ENCODE measurements around the gene SPINT1.

Gene SPINT1

DNA sequence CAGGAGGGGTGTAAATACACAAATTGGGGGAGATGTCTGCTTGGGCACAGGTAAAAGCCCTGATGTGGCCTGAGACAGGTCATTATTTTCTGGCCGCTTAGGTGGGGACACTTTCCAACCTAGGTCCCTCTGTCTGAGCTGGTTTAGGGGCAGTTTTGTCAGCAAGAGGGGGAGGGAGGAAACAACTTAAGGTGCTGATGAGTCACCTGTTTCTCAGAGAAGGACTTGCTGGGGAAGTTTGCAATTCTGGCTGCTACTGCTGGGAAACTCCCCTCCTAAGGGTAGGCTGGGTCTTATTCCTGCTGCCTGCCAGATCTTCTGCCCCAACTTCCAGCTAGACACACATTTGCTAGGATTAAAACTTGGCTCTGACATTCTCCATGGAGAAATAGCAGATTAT, 34.9 kb downstream of the SPINT1 start:
- TF ChIP-seq TAF1 (IDR thresholded peaks at IDR 0.05; ENCODE audit: low read depth) (no peak), TEAD4 (IDR thresholded peaks at IDR 0.05) (no peak), REST (IDR thresholded peaks at IDR 0.05; ENCODE audit: low read depth) (no peak), ZBTB7A (IDR thresholded peaks at IDR 0.05; ENCODE audit: low read depth) (no peak), RAD21 (IDR thresholded peaks at IDR 0.05; ENCODE audit: low read depth) (no peak), FOXM1 (IDR thresholded peaks at IDR 0.05; ENCODE audit: borderline replicate concordance, low read depth) (no peak), CREB1 (IDR thresholded peaks at IDR 0.05; ENCODE audit: low read depth) (no peak), TCF12 (IDR thresholded peaks at IDR 0.05; ENCODE audit: low read depth) (no peak), CEBPB (IDR thresholded peaks at IDR 0.05) (no peak)
- TF ChIP-seq, protein P1, sequence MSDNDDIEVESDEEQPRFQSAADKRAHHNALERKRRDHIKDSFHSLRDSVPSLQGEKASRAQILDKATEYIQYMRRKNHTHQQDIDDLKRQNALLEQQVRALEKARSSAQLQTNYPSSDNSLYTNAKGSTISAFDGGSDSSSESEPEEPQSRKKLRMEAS (IDR thresholded peaks at IDR 0.05) = no peak
- TF ChIP-seq, protein P2, sequence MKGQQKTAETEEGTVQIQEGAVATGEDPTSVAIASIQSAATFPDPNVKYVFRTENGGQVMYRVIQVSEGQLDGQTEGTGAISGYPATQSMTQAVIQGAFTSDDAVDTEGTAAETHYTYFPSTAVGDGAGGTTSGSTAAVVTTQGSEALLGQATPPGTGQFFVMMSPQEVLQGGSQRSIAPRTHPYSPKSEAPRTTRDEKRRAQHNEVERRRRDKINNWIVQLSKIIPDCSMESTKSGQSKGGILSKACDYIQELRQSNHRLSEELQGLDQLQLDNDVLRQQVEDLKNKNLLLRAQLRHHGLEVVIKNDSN (IDR thresholded peaks at IDR 0.05) = no peak

DNA sequence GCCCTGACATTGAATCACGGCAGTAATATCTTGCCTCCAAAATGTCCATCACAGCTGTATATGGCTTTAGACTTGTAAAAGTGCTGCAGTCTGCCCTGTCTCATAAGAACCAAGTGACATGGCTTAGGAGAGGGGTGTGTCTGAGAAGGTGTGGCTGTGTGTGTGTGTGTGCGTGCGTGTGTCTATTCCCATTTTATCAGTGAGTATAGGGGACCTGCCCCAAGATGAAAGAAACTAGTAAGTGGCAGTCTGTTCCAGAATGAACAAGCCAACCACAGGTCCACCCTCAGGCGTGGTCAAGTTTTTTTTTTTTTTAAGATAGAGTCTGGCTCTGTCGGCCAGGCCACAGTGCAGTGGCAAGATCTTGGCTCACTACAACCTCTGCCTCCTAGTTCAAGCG, 35.8 kb downstream of the SPINT1 start:
- TF ChIP-seq EGR1 (IDR thresholded peaks at IDR 0.05) = no peak
- TF ChIP-seq TAF1 (IDR thresholded peaks at IDR 0.05; ENCODE audit: low read depth) = no peak
- TF ChIP-seq, protein P2 (IDR thresholded peaks at IDR 0.05) = no peak
- no peak for TF ChIP-seq ZBTB7A (IDR thresholded peaks at IDR 0.05; ENCODE audit: low read depth)
- no peak for TF ChIP-seq TEAD4 (IDR thresholded peaks at IDR 0.05)
- TF ChIP-seq FOXM1 (IDR thresholded peaks at IDR 0.05; ENCODE audit: borderline replicate concordance, low read depth) = no peak
- no peak for TF ChIP-seq NFIC (IDR thresholded peaks at IDR 0.05)
- TF ChIP-seq YY1 (IDR thresholded peaks at IDR 0.05; ENCODE audit: low read depth) = no peak
- TF ChIP-seq CREB1 (IDR thresholded peaks at IDR 0.05; ENCODE audit: low read depth) = no peak
- TF ChIP-seq RAD21 (IDR thresholded peaks at IDR 0.05; ENCODE audit: low read depth) = no peak
- TF ChIP-seq EP300 (IDR thresholded peaks at IDR 0.05; ENCODE audit: borderline replicate concordance) = no peak

GRCh38 chr15:40881351-40881750, 37.5 kb downstream of the SPINT1 start:
- TF ChIP-seq REST (IDR thresholded peaks at IDR 0.05; ENCODE audit: low read depth) (no peak), TAF1 (IDR thresholded peaks at IDR 0.05; ENCODE audit: low read depth) (no peak), CEBPB (IDR thresholded peaks at IDR 0.05) (no peak), FOXM1 (IDR thresholded peaks at IDR 0.05; ENCODE audit: borderline replicate concordance, low read depth) (no peak), ZBTB7A (IDR thresholded peaks at IDR 0.05; ENCODE audit: low read depth) (no peak), EP300 (IDR thresholded peaks at IDR 0.05; ENCODE audit: borderline replicate concordance) (no peak), EGR1 (IDR thresholded peaks at IDR 0.05) (no peak), RAD21 (IDR thresholded peaks at IDR 0.05; ENCODE audit: low read depth) (no peak), YY1 (IDR thresholded peaks at IDR 0.05; ENCODE audit: low read depth) (no peak), TCF12 (IDR thresholded peaks at IDR 0.05; ENCODE audit: low read depth) (no peak), CREB1 (IDR thresholded peaks at IDR 0.05; ENCODE audit: low read depth) (no peak), TEAD4 (IDR thresholded peaks at IDR 0.05) (no peak)
- TF ChIP-seq, protein P1 (IDR thresholded peaks at IDR 0.05) = no peak
- TF ChIP-seq, protein P2 (IDR thresholded peaks at IDR 0.05) = no peak

- TF ChIP-seq EGR1 (IDR thresholded peaks at IDR 0.05) = no peak
- TF ChIP-seq, protein P1 (IDR thresholded peaks at IDR 0.05) = no peak
- TF ChIP-seq, protein P2 (IDR thresholded peaks at IDR 0.05) = no peak
- no peak for TF ChIP-seq TAF1 (IDR thresholded peaks at IDR 0.05; ENCODE audit: low read depth)
- TF ChIP-seq YY1 (IDR thresholded peaks at IDR 0.05; ENCODE audit: low read depth) = no peak
- no peak for TF ChIP-seq ZBTB7A (IDR thresholded peaks at IDR 0.05; ENCODE audit: low read depth)
- no peak for TF ChIP-seq CREB1 (IDR thresholded peaks at IDR 0.05; ENCODE audit: low read depth)
- no peak for TF ChIP-seq EP300 (IDR thresholded peaks at IDR 0.05; ENCODE audit: borderline replicate concordance)
- no peak for TF ChIP-seq REST (IDR thresholded peaks at IDR 0.05; ENCODE audit: low read depth)
- TF ChIP-seq TEAD4 (IDR thresholded peaks at IDR 0.05) = no peak
- no peak for TF ChIP-seq FOXM1 (IDR thresholded peaks at IDR 0.05; ENCODE audit: borderline replicate concordance, low read depth)
These were observed 42.7 kb downstream of the SPINT1 start for GRCh38 chr15:40886586-40886985.

Measured in Ishikawa (cell line).